NCI-H1436 (cell line): ENCODE data around the gene C20orf204.
"Not testable (repeated sequence)": the region's sequence is repeated elsewhere in the genome, so short reads cannot be mapped to it uniquely, and the experiment has no call there.

ENCODE experiments used
- DNase-seq: peaks from one replicate; lab custom pipeline; 2025; lab: John Stamatoyannopoulos, UW

C20orf204 gene, protein sequence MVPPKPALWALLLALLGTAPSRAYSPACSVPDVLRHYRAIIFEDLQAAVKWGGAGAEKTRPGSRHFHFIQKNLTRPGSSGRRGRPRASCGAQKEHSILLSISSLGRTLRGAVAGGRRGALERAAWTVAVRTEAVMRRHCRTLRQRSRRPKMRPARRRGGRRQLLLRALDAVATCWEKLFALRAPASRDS

DNA sequence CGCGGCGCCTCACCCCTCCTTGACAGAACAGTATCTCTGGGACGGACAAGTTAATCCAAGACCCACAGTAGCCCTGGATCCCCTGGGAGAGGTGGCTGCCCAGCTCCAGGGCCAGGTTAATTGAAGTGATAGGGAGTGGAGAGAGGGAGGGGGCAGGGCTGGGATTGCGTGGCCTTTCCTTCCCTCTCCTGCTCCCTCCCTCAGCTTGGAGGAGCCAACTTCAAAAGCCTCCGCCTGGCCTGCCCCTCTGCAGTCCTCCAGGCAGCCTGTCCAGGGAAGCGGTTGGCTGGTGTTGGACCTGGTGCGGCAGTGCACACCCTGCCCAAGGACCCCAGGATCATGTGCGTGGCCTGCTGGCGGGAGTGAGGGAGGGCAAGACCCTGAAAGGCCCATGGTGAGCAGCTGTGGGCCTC is at the start of gene C20orf204:
C20orf204 (plus strand) TSS at position 250 of the 413 bp plus-strand sequence; CDS start at position 392, 142 bp downstream.
- no peak for DNase-seq

GRCh38 chr20:64000906-64001305 is 35.1 kb upstream of the C20orf204 start:
- DNase-seq, result no peak

DNA sequence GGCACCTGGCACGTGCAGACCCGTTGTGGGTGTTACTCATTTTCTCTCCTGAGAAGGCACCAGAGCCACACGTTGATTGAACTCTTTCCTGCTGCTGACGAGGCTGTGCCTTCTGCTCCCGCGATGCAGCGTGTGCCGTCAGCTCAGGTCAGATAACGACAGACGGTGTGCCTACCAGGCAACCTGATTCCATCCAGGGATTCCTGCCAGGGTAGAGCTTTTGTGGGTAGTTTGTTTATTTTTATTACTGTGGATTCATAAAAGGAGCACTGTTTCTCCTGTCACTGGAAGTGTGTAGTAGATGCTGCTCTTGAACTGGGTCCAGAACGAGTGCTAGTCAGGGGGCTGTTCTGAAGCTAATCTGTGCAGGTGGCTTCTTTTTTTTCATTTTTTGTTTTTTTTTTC is 34.4 kb upstream of the C20orf204 start:
- DNase-seq, result no peak

DNA sequence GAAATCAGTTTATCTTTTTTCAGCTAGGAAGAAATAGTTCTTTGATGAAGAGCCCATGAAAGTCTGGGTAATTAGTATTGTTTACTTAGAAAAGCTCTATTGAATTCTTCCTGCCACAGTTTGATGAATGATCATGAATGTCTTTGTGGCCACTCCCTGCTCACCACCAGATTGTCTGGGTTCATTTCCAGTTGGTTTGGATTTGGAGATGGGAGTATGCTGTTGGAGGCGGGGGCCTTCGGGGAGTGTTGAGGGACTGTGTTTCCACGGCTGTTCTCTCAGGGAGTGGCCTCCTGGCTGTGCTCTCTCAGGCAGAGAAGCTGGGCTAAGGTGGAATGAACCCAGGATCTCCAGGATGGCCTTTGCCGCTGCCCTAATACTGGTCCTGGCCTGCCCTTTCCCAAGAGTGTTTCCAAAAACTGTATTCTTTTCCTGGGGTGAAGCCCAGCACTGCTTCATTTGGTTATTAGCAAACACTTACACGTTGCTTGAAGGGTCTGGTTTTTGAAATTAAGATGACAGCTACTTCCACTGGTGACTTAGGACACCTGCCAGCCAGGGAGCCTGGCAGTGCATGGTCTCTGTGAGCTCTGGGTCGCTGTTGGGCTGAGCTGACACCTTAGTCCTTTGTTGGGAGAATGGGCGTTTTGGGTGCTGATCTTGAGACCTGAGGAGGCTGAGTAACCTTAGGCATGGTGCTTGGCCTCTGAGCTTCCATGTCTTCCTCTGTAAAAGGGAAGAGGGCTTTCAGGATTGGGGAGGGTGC is 31.8 kb upstream of the C20orf204 start:
- DNase-seq, result no peak

- DNase-seq, result no peak
Observed at GRCh38 chr20:64005394-64005793, 30.6 kb upstream of the C20orf204 start.

DNA sequence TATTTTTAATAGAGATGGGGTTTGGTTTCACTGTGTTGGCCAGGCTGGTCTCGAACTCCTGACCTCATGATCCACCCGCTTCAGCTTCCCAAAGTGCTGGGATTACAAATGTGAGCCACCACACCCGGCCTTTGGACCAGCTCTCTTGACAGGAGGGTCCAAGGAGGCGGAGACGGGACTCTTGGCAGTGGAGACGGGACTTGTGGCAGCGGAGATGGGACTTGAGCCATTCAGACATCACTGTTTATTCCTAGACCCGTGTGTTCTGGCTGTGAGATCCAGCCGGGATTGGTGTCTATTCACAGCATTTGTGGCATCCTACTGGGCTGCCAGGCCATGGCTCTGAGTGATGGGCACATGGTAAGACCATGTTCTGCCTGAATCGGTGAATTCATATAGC is 29.5 kb upstream of the C20orf204 start:
- DNase-seq, result no peak

- no peak for DNase-seq
Observed at GRCh38 chr20:64006902-64007301, 29.1 kb upstream of the C20orf204 start.

DNA sequence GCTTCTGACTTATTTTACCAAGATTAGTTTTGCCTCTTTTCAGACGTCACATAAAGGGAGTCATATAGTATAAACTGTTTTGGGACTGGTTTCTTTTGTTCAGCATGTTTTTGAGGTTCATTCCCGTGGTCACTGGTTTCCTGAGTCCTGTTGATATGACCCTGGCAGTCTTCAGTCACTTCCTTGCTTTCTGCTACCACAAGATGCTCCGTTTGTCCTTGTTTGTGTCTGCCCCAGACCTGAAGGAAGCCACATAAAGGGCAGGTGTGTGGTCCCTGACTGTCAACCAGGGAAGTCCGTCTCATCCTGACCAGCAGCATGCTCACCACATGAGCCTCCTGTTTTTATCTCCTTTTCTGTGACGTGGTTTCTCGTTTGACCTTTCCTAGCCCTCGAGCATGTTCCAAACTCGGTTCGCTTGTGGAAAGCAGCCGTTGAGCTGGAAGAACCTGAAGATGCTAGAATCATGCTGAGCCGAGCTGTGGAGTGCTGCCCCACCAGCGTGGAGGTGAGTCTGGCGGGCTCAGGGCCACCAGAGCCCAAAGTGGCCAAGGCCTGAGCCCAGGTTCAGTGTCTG is 26.1 kb upstream of the C20orf204 start:
- DNase-seq, result no peak

DNA sequence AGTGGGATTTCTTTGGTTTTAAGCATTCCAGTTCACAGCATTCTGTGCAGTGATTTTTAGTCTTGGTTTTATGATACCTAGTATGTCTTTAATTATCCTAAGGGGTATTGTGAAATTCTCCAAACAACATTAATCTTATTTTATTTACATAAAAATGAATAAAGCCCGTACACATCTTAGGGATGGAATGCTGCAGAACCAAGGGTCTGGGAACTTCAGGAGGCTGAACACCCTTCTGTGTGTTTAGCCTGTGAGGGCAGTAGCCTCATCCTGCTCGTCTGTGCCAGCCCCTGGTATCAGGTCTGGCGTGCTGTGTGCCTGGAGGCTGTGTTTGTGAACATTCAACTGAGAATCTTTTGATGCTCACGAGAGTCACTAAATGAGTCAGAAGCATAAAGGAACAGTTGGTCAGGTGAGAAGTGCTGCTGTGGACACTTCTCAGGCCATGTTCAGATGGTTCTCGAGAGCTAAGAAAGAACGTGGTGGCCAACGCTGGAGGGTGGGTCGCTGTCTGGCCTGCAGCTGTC is 25.2 kb upstream of the C20orf204 start:
- DNase-seq, result no peak

GRCh38 chr20:64011366-64011779 is 24.6 kb upstream of the C20orf204 start:
- no peak for DNase-seq

GRCh38 chr20:64012385-64013154 is 23.4 kb upstream of the C20orf204 start:
- DNase-seq, result not testable (repeated sequence)

DNA sequence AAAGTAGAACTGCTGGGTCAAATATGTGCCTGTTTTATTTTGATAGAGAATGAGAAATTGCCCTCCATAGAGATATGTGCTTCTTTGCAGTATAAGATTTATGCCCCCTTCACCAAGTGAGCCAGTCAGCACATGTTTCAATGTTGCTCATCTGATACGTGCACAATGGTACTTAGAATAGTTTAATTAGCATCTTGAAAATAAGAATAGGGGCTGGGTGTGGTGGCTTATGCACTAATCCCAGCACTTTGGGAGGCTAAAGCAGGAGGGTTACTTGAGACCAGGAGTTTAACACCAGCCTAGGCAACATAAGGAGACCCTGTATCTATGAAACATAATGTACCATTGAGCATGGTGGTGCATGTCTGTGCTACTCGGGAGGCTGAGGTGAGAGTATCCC is 20.3 kb upstream of the C20orf204 start:
- no peak for DNase-seq

DNA sequence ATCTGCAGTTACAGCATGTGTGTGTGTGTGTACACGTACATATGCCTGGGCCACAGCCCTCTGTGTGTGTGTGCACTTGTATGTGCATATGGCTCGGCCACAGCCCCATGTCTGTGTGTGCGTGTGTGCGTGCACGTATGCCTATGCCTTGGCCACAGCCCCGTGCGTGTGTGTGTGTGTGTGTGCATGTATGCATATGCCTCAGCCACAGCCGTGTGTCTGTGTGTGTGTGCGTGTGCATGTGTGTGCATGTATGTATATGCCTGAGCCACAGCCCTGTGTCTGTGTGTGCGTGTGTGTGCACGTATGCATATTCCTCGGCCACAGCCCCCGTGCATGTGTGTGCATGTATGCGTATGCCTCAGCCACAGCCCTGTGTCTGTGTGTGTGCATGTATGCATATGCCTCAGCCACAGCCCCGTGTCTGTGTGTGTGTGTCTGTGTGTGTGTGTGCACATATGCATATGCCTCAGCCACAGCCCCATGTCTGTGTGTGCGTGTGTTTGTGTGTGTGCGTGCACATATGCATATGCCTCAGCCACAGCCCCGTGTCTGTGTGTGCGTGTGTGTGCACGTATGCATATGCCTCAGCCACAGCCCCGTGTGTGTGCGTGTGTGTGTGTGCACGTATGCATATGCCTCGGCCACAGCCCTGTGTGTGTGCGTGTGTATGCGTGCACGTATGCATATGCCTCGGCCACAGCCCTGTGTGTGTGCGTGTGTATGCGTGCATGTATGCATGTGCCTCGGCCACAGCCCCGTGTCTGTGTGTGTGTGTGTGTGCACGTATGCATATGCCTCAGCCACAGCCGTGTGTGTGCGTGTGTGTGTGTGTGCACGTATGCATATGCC is 14.6 kb upstream of the C20orf204 start:
- no peak for DNase-seq

DNA sequence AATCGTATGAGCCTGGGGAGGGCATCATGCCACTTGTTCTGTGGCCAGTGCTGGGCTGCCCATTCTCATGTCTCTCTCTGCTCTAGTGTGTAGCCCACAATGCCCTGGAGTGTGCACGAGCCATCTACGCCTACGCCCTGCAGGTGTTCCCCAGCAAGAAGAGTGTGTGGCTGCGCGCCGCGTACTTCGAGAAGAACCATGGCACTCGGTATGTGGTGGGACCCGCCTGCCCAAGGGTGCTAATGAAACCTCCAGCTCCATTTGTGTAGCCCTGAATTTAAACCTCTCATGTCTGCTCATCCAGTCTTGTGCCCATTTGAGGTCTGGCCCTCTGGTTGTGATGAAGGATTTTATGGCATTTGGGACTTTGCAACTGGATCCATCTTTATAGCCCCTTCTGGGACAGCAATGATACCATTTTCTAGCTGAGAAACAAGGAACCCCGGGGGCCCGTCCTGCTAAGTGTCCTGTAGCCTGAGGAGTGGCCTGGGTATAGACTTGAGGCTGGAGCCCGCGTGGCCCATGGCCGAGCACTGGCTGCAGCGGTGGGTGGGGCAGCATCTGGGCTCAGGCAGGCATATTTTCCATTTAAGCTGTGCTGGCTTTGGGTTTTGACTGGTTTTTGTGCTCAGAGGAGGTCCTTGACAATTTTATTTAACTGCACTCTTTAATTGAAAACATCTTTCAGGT is 13.2 kb upstream of the C20orf204 start:
- no peak for DNase-seq

DNA sequence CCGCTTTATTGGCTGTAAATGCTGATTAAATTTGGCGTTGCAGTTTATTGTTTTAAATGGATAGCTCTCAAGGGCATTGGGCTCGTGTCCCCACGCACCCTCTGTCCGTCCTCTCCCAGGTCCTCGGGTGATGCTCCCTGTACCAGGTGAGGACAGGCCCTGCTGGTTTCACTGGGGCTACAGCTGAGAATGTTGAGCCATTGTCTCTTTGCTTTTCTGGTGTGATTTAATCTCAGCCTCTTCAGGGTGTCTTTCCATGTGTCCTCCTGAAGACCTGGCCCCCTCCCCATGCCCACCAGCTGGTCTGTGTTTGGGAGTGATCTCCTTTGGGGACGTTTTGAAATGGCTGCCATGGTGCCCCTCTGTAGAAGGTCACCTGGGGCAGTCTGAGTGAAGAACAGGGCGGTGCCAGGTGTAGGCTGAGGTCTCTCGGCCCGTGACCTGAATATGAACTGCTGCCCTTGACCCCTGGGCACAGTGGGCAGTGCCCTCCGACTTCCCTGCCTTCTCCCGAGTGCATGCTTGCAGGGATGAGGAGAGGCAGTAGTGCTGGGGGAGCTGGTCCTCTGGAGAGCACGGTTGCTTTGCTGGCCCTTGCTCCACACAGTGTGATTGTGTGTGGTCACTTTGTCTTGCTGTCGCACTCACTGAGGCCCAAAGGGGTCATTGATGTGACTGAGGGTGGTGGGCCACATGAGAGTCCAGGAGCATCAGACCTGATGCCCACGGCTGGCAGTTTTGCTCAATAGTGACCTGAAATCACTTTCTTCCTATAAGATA is 12.4 kb upstream of the C20orf204 start:
- no peak for DNase-seq

DNA sequence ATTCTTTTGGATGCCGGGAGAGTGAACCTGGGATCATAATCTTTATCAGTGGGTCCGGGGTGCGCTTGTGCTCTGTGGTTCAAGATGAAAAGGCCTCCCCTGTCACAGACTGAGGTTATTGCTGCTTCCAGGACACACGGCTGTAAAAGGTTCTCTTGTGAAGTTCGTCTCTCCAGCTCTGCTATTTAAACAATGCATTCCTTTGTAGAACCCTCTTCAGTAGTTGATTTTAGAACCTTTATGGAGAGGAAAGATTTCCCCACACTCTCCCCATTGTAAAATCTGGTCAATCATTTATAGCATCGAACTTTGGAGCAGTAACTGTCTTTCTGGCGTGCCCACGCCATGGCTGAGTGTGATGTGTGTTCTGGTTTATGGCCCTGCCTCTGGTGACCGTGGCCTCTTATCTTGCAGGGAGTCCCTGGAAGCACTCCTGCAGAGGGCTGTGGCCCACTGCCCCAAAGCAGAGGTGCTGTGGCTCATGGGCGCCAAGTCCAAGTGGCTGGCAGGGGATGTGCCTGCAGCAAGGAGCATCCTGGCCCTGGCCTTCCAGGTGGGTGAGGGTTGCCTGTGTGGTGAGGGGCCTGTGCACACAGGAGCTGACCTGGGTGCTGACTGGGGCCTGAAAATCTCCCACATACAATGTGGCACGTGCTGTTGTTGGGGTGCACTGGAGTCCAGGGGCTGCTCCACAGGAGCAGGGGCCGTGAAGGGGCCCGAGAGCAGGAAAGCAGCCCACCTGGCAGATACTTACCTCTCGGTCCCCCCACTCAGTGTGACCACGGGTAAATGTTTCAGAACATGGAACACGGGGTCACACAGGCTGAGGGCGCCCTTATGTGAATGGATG is 11.6 kb upstream of the C20orf204 start:
- no peak for DNase-seq

GRCh38 chr20:64025101-64025825 is 10.7 kb upstream of the C20orf204 start:
- DNase-seq, result no peak

GRCh38 chr20:64025826-64026412 is 10.1 kb upstream of the C20orf204 start:
- no peak for DNase-seq
